HepG2 (cell line): ENCODE results near the gene UXS1.

Source experiments
- KDM6A ChIP-seq: IDR thresholded peaks from 2 replicates; pipeline ENCODE4 v1.6.1; 2016; ENCODE audit warnings: low read depth
- ZNF891 ChIP-seq: sonication (generic); formaldehyde crosslinking; IDR thresholded peaks from 2 replicates; pipeline ENCODE4 v1.5.0; 2020; ENCODE audit warnings: mild to moderate bottlenecking, missing genetic modification reagents

- TF ChIP-seq ZNF891 (CRISPR knock-in tag) (no peak), KDM6A (CRISPR knock-in tag) (no peak)
Measured at GRCh38 chr2:106161341-106161740, 32.8 kb downstream of the UXS1 start.
